H1 (cell line): ENCODE measurements around the gene OLR1. TPM values are rescaled to one million over a fixed set of nuclear protein-coding genes. Genes with fewer than 3 reads are reported as not detected.

Experiments used
- NANOG ChIP-seq: IDR thresholded peaks from 2 replicates; pipeline ENCODE4 v1.6.1; 2011; ENCODE audit warnings: low read length, low read depth, mild to moderate bottlenecking, inconsistent platforms; ENCODE audit not compliant: insufficient read depth, poor library complexity, severe bottlenecking
- RNF2 ChIP-seq: fragments of 200-900, 300-1000 bp; sonication (generic); IDR thresholded peaks from 2 replicates; pipeline ENCODE4 v1.7.1; 2016; ENCODE audit warnings: borderline replicate concordance, low read depth, mild to moderate bottlenecking, antibody characterized with exemption, low read length; ENCODE audit not compliant: poor library complexity, severe bottlenecking; ENCODE audit errors: missing control alignments
- polyA plus RNA-seq, 7 experiments: library from polyadenylated mRNA; depleted of rRNA in 3 of 7; stranded (reverse) in 5 of 7; unstranded in 2 of 7; fragments of >200 nt in 5 of 7; fragments of 200-250 nt in 2 of 7; gene quantifications; 1 replicate in 5 of 7; 2 replicates in 1 of 7; 4 replicates in 1 of 7; pipeline versions ENCODE4 v1.2.1 to v1.2.3, GENCODE V29; 2011 to 2013; ENCODE audit warnings: missing spikeins in 2 of 7, mixed read lengths in 2 of 7
- total RNA-seq: library from RNA; stranded (reverse); fragmentation: NEBNext Ultra II Directional; extraction: Animal tissue kit (Norgen Biotek cat#: 25700); gene quantifications from 2 replicates; pipeline ENCODE4 v1.2.1, GENCODE V29; 2021

Gene OLR1
- total and polyA plus RNA-seq, 2 of the 8 experiments (the other 6 are each of a cell fraction or from before 2014, with no cell fraction given) = not detected

DNA sequence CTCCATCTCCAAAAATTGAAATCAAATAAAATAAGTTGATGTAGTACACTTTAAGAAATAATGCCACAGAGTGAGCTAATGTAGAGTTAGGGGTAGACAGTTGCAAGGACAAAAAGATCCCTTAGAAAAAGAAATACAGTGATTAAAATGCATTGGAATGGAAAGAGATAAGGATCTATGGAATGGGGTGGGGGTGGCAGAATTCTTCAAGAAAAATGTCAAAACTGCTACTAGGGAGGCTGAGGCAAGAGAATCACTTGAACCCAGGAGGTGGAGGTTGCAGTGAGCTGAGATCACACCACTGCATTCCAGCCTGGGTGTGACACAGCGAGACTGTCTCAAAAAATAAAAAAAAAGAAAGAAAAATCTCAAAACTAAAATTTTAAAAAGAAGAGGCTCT is 6.5 kb downstream of the OLR1 start (continued):
- TF ChIP-seq RNF2 = no peak
- no peak for TF ChIP-seq NANOG
